SK-N-SH treated with all-trans-retinoic acid at 6 μM for 48 hours (cell line): Measurements from ENCODE around the gene ERAL1.

Experiments
- SNAI2 ChIP-seq: fragments of 250-450 bp; sonication (Bioruptor Pico); IDR thresholded peaks from 2 replicates; pipeline ENCODE4 v1.5.0; 2020; ENCODE audit warnings: mild to moderate bottlenecking, moderate library complexity
- TF ChIP-seq, protein P1 (sequence below): fragments of 250-450 bp; sonication (Bioruptor Pico); IDR thresholded peaks from 2 replicates; pipeline ENCODE4 v1.5.1; 2020; ENCODE audit warnings: low read depth, mild to moderate bottlenecking, moderate library complexity

DNA sequence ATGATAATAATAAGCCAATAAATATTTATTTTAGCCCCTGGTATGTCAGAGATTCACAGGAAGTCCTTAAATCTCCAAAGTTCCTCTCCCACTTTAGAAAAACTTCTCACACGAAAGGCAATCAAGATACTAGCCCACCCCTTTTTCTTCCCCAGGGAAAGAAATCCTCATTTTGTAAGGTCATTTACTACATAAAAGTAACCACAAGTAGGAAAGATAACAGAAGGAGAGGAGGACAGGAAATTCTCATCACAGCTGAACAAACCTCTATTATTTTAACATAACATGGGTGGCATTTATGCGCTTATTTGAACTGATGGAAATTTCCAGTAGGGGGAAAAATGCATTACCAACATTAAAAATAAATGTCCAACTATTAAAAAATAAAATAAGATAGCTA lies 15.6 kb upstream of the ERAL1 start:
- no peak for TF ChIP-seq SNAI2 (CRISPR knock-in tag)
- TF ChIP-seq, protein P1, sequence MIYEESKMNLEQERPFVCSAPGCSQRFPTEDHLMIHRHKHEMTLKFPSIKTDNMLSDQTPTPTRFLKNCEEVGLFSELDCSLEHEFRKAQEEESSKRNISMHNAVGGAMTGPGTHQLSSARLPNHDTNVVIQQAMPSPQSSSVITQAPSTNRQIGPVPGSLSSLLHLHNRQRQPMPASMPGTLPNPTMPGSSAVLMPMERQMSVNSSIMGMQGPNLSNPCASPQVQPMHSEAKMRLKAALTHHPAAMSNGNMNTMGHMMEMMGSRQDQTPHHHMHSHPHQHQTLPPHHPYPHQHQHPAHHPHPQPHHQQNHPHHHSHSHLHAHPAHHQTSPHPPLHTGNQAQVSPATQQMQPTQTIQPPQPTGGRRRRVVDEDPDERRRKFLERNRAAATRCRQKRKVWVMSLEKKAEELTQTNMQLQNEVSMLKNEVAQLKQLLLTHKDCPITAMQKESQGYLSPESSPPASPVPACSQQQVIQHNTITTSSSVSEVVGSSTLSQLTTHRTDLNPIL (CRISPR knock-in tag) = no peak
